Keratinocyte (primary cell): ENCODE data around the gene NTSR2. TPM values are rescaled to one million over a fixed set of nuclear protein-coding genes. Genes with fewer than 3 reads are reported as not detected.

Experiments used
- DNase-seq: peaks from one replicate; pipeline ENCODE4 v3.0.0-alpha.2; 2011; ENCODE audit warnings: low read depth, missing footprints, low spot score
- FAIRE-seq: peaks from 2 replicates; lab custom pipeline; 2011; peaks lifted over from hg19 to GRCh38; lab: Jason Lieb, UNC
- H2AFZ ChIP-seq: 2 replicates; pipeline ENCODE4 v1.6.0; 2012; ENCODE audit warnings: low read length, control low read depth, inconsistent platforms; ENCODE audit not compliant: control insufficient read depth
- H3K27ac ChIP-seq: 2 replicates; pipeline ENCODE4 v1.5.1; 2011; ENCODE audit warnings: low read length; ENCODE audit not compliant: control insufficient read depth, insufficient read depth
- H3K27me3 ChIP-seq: 3 replicates; pipeline ENCODE4 v1.6.0; 2011; ENCODE audit warnings: low read length; ENCODE audit not compliant: control insufficient read depth, insufficient read depth; ENCODE audit errors: extremely low read depth
- H3K36me3 ChIP-seq, 2 experiments: 2 replicates in 1 of 2; 3 replicates in 1 of 2; pipeline ENCODE4 v1.5.1; 2011; ENCODE audit warnings: low read length in 2 of 2, mild to moderate bottlenecking in 1 of 2; ENCODE audit not compliant: control insufficient read depth in 2 of 2, insufficient read depth in 2 of 2; ENCODE audit errors: extremely low read depth in 1 of 2
- H3K4me1 ChIP-seq: 3 replicates; pipeline ENCODE4 v1.5.1; 2011; ENCODE audit warnings: low read length; ENCODE audit not compliant: control insufficient read depth, insufficient read depth; ENCODE audit errors: extremely low read depth
- H3K4me2 ChIP-seq: 3 replicates; pipeline ENCODE4 v1.6.0; 2011; ENCODE audit warnings: low read depth, low read length; ENCODE audit not compliant: control insufficient read depth, insufficient read depth; ENCODE audit errors: extremely low read depth
- H3K4me3 ChIP-seq, 3 experiments: fragments of 200-600 bp in 1 of 3; sonication (generic) in 1 of 3; 2 replicates in 2 of 3; 3 replicates in 1 of 3; pipeline ENCODE4 v1.5.1; 2011 to 2016; ENCODE audit warnings: low read length in 3 of 3, mild to moderate bottlenecking in 3 of 3, control low read depth in 2 of 3, inconsistent platforms in 1 of 3, low read depth in 1 of 3, mixed read lengths in 1 of 3, mixed run types in 1 of 3, moderate library complexity in 1 of 3; ENCODE audit not compliant: control insufficient read depth in 2 of 3, insufficient read depth in 2 of 3; ENCODE audit errors: extremely low read depth in 1 of 3
- H3K79me2 ChIP-seq: 2 replicates; pipeline ENCODE4 v1.6.0; 2012; ENCODE audit warnings: low read length; ENCODE audit not compliant: control insufficient read depth, insufficient read depth
- H3K9ac ChIP-seq: 3 replicates; pipeline ENCODE4 v1.6.0; 2011; ENCODE audit warnings: low read length; ENCODE audit not compliant: control insufficient read depth, insufficient read depth; ENCODE audit errors: extremely low read depth
- H3K9me1 ChIP-seq: 3 replicates; pipeline ENCODE4 v1.6.0; 2011; ENCODE audit warnings: low read length; ENCODE audit not compliant: control insufficient read depth, insufficient read depth; ENCODE audit errors: extremely low read depth
- H3K9me3 ChIP-seq: 2 replicates; pipeline ENCODE4 v1.5.1; 2012; ENCODE audit warnings: low read depth, low read length; ENCODE audit not compliant: control insufficient read depth
- H4K20me1 ChIP-seq: 3 replicates; pipeline ENCODE4 v1.6.0; 2011; ENCODE audit warnings: low read length; ENCODE audit not compliant: control insufficient read depth, insufficient read depth; ENCODE audit errors: extremely low read depth
- CTCF ChIP-seq, 3 experiments: IDR thresholded peaks in 1 of 3; conservative IDR thresholded peaks in 1 of 3; optimal IDR thresholded peaks in 1 of 3; 2 replicates in 2 of 3; 3 replicates in 1 of 3; pipeline versions ENCODE3 to v1.5.1; 2011; ENCODE audit warnings: low read length in 3 of 3, mild to moderate bottlenecking in 3 of 3, moderate library complexity in 2 of 3, control low read depth in 1 of 3, inconsistent platforms in 1 of 3; ENCODE audit not compliant: insufficient read depth in 2 of 3; ENCODE audit errors: extremely low read depth in 1 of 3
- EZH2 ChIP-seq: IDR thresholded peaks from one replicate; pipeline ENCODE4 v1.6.1; 2012; ENCODE audit warnings: inconsistent platforms, mild to moderate bottlenecking, low read length, moderate library complexity
- dilution Hi-C: fragments of 300-500 bp; cut with MboI; formaldehyde crosslinking; loops from one replicate; pipeline ENCODE4 v1.7.0; 2020; ENCODE audit warnings: low sequenced_read_pairs; ENCODE audit not compliant: extremely low pct_ligation_motif_present
- polyA plus RNA-seq, 5 experiments: library from polyadenylated mRNA; depleted of rRNA in 3 of 5; stranded (reverse) in 3 of 5; stranded (forward) in 1 of 5; unstranded in 1 of 5; fragments of >200 nt; gene quantifications; 1 replicate in 1 of 5; 2 replicates in 3 of 5; 3 replicates in 1 of 5; pipeline versions ENCODE4 v1.2.1 to v1.2.3, GENCODE V29; 2011 to 2012; ENCODE audit warnings: missing spikeins in 2 of 5, low read depth in 1 of 5, low replicate concordance in 1 of 5

Gene NTSR2
- polyA plus RNA-seq, 1 donor (not counting 4 experiments of a cell fraction or from before 2014, with no cell fraction given): not detected

GRCh38 chr2:11684894-11685460, 15.0 kb upstream of the NTSR2 start:
- Histone ChIP-seq H3K9ac (no peak overlapping the region), H2AFZ (no peak overlapping the region), H3K9me1 (no peaks in the 10 kb centered on the region), H3K4me3 (no peak overlapping the region), H3K36me3 (no peaks in the 10 kb centered on the region), H3K27me3 (peaks cover 27% of the 10 kb centered on the region), H3K4me1 (peaks cover 10% of the 10 kb centered on the region), H3K27ac (no peak overlapping the region), H3K9me3 (no peaks in the 10 kb centered on the region), H3K4me2 (no peak overlapping the region), H4K20me1 (no peaks in the 10 kb centered on the region), H3K79me2 (no peaks in the 10 kb centered on the region)
- dilution Hi-C loops: loop anchor here (25.0 kb wide), 1 partner anchor 102 kb away; no protein-coding TSS in a partner anchor
- DNase-seq (no peak), FAIRE-seq (no peak)
- TF ChIP-seq EZH2 (no peak), CTCF (optimal IDR thresholded peaks at IDR 0.05 in 1 of 3, IDR thresholded peaks at IDR 0.05 in 1 of 3, conservative IDR thresholded peaks at IDR 0.05 in 1 of 3; ENCODE audit: extremely low read depth in 1 of 3, insufficient read depth in 2 of 3, low read length in 3 of 3) (no peak)

DNA sequence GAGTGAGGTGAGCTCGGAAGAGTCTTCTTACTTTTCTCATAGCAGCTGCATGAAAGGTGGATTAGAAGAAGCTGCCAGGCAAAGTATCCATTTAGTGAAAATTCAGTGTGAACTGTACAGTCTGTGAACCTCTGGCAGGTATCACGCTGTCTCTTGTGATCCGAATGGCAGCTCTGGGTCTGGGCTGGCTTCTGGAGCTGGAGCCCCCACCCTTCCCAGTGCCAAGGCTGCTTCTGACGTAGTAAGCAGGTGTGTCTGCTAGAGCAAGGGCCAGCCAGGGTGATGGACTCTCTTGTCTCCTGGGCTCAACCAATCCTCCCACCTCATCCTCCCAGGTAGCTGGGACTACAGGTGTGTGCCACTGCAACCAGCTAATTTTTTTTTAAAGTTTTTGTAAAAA, 14.0 kb upstream of the NTSR2 start:
- H2AFZ ChIP-seq: no peak overlapping the region
- H3K4me3 ChIP-seq: no peak overlapping the region
- no peaks in the 10 kb centered on the region for H3K36me3 ChIP-seq
- DNase-seq (no peak), FAIRE-seq (no peak)
- peaks cover 9% of the 10 kb centered on the region for H3K4me1 ChIP-seq
- no peaks in the 10 kb centered on the region for H4K20me1 ChIP-seq
- H3K9ac ChIP-seq: no peak overlapping the region
- no peak for TF ChIP-seq CTCF (optimal IDR thresholded peaks at IDR 0.05 in 1 of 3, IDR thresholded peaks at IDR 0.05 in 1 of 3, conservative IDR thresholded peaks at IDR 0.05 in 1 of 3; ENCODE audit: extremely low read depth in 1 of 3, insufficient read depth in 2 of 3, low read length in 3 of 3)
- no peak for TF ChIP-seq EZH2
- H3K27ac ChIP-seq: no peak overlapping the region
- H3K9me1 ChIP-seq: no peaks in the 10 kb centered on the region
- H3K79me2 ChIP-seq: no peaks in the 10 kb centered on the region
- dilution Hi-C loops: loop anchor here (25.0 kb wide), 1 partner anchor 103 kb away; no protein-coding TSS in a partner anchor
- no peak overlapping the region for H3K4me2 ChIP-seq
- peaks cover 38% of the 10 kb centered on the region for H3K27me3 ChIP-seq
- H3K9me3 ChIP-seq: no peaks in the 10 kb centered on the region
